ENCODE results near the gene TLL2.

- no peak for TF ChIP-seq CTCF (IDR thresholded peaks at IDR 0.05)
- no peak for TF ChIP-seq E2F1 (CRISPR knock-in tag; IDR thresholded peaks at IDR 0.05)
- TF ChIP-seq MXD4 (CRISPR knock-in tag; IDR thresholded peaks at IDR 0.05; ENCODE audit: borderline replicate concordance), result no peak
- no peak for TF ChIP-seq CBFB (CRISPR knock-in tag; IDR thresholded peaks at IDR 0.05; ENCODE audit: low read depth)
- TF ChIP-seq CREB1 (CRISPR knock-in tag; IDR thresholded peaks at IDR 0.05), result no peak
- no peak for TF ChIP-seq ZNF512 (CRISPR knock-in tag; IDR thresholded peaks at IDR 0.05; ENCODE audit: borderline replicate concordance)
- TF ChIP-seq USF1 (CRISPR knock-in tag; IDR thresholded peaks at IDR 0.05), result no peak
- no peak for TF ChIP-seq ZNF121 (CRISPR knock-in tag; IDR thresholded peaks at IDR 0.05)
- TF ChIP-seq E2F4 (CRISPR knock-in tag; IDR thresholded peaks at IDR 0.05; ENCODE audit: borderline replicate concordance, low read depth), result no peak
- no peak for TF ChIP-seq MAX (CRISPR knock-in tag; IDR thresholded peaks at IDR 0.05)
These were observed 147.2 kb downstream of the TLL2 start for GRCh38 chr10:96366508-96366907.

All from WTC11 (cell line).